NCI-H1105 treated with DMSO at 0.1 percent for 48 hours (cell line): ENCODE data around the gene INHBC.
"Not testable (repeated sequence)": the region's sequence is repeated elsewhere in the genome, so short reads cannot be mapped to it uniquely, and the experiment has no call there.

Source experiments
- DNase-seq: peaks from one replicate; lab custom pipeline; 2025; lab: John Stamatoyannopoulos, UW

The INHBC gene

GRCh38 chr12:57487055-57487596 lies 52.5 kb downstream of the INHBC start:
- DNase-seq: no peak

- DNase-seq: peak; percentile 90
Observed at GRCh38 chr12:57487597-57488401, 53.2 kb downstream of the INHBC start, which contains the start of gene MARS1. TSS of gene MARS1 (plus strand) at chr12:57488068. CDS start at chr12:57488091, 23 bp downstream.

- no peak for DNase-seq
Observed at GRCh38 chr12:57488402-57489156, 54.0 kb downstream of the INHBC start.

GRCh38 chr12:57489157-57489641 lies 54.6 kb downstream of the INHBC start:
- DNase-seq: no peak

GRCh38 chr12:57490126-57490525 lies 55.5 kb downstream of the INHBC start:
- no peak for DNase-seq

GRCh38 chr12:57491393-57492280 lies 57.1 kb downstream of the INHBC start:
- DNase-seq: no peak

- not testable (repeated sequence) for DNase-seq
Observed at GRCh38 chr12:57495051-57495701, 60.6 kb downstream of the INHBC start.

- DNase-seq: no peak
Observed at GRCh38 chr12:57496822-57497221, 62.2 kb downstream of the INHBC start.

GRCh38 chr12:57497223-57498131 lies 62.9 kb downstream of the INHBC start:
- no peak for DNase-seq

- no peak for DNase-seq
Observed at GRCh38 chr12:57498132-57498502, 63.5 kb downstream of the INHBC start.

GRCh38 chr12:57498571-57498970 lies 64.0 kb downstream of the INHBC start:
- no peak for DNase-seq

GRCh38 chr12:57500213-57500612 lies 65.6 kb downstream of the INHBC start:
- no peak for DNase-seq
